GM12878 (cell line): ENCODE results near the gene ANXA4. TPM values are rescaled to one million over a fixed set of nuclear protein-coding genes. Genes with fewer than 3 reads are reported as not detected.

Experiments used
- ATAC-seq: fragments of 200-7000 bp; cut with Tn5 transposase; 3 replicates; pipeline ENCODE4 v1.9.1; 2020; ENCODE audit warnings: mild to moderate bottlenecking, moderate library complexity
- BruUV-seq: library from RNA; stranded (reverse); fragments of 400-500 nt; replicated peaks from 2 replicates; lab custom pipeline; 2021; lab: Mats Ljungman, UMichigan
- CTCF ChIA-PET: fragments of 300-600 bp; sonication (Branson Sonifier 250); formaldehyde crosslinking; extraction: SDS; loops from one replicate; lab custom pipeline; 2021; ENCODE audit warnings: inconsistent platforms; lab: Yijun Ruan, JAX
- POLR2A ChIA-PET: fragments of 350-600 bp; formaldehyde crosslinking; extraction: SDS; loops from one replicate; lab custom pipeline; 2021; ENCODE audit warnings: inconsistent platforms; lab: Charles Lee
- RAD21 ChIA-PET: fragments of 300-600 bp; sonication (Branson Sonifier 250); formaldehyde crosslinking; loops from one replicate; lab custom pipeline; 2023; ENCODE audit warnings: antibody characterized with exemption; ENCODE audit not compliant: unreplicated experiment; lab: Charles Lee
- SMC1A ChIA-PET: fragments of 300-600 bp; sonication (Branson Sonifier 250); formaldehyde crosslinking; loops from one replicate; lab custom pipeline; 2023; ENCODE audit not compliant: unreplicated experiment, uncharacterized antibody; lab: Charles Lee
- DNase-seq: peaks from one replicate; pipeline ENCODE4 v3.0.0-alpha.2; 2011; ENCODE audit warnings: low read depth, low spot score
- FAIRE-seq: peaks from 3 replicates; lab custom pipeline; 2011; peaks lifted over from hg19 to GRCh38; lab: Jason Lieb, UNC
- H2AFZ ChIP-seq: 2 replicates; pipeline ENCODE4 v1.6.0; 2011; ENCODE audit warnings: low read depth, low read length, control low read depth; ENCODE audit not compliant: control insufficient read depth
- H3K27ac ChIP-seq: 2 replicates; pipeline ENCODE4 v1.5.1; 2011; ENCODE audit warnings: control low read depth; ENCODE audit not compliant: control insufficient read depth, insufficient read depth
- H3K27me3 ChIP-seq, 2 experiments: replicated peaks in 1 of 2; 2 replicates each; pipeline versions ENCODE4 v1.6.0 to v1.6.1; 2011; ENCODE audit warnings: low read length in 1 of 2; ENCODE audit not compliant: control insufficient read depth in 2 of 2, insufficient read depth in 2 of 2
- H3K36me3 ChIP-seq, 2 experiments: 2 replicates each; pipeline ENCODE4 v1.5.1; 2011; ENCODE audit warnings: low read length in 1 of 2; ENCODE audit not compliant: control insufficient read depth in 2 of 2, insufficient read depth in 2 of 2
- H3K4me1 ChIP-seq: 2 replicates; pipeline ENCODE4 v1.6.1; 2011; ENCODE audit warnings: mild to moderate bottlenecking, low read length, moderate library complexity, mixed read lengths; ENCODE audit not compliant: control insufficient read depth, insufficient read depth
- H3K4me2 ChIP-seq: 2 replicates; pipeline ENCODE4 v1.6.0; 2011; ENCODE audit warnings: control low read depth; ENCODE audit not compliant: control insufficient read depth, insufficient read depth
- H3K4me3 ChIP-seq: fragments of 200-600 bp; sonication (generic); 2 replicates; pipeline ENCODE4 v1.5.1; 2016
- H3K79me2 ChIP-seq: 2 replicates; pipeline ENCODE4 v1.6.0; 2011; ENCODE audit warnings: low read length; ENCODE audit not compliant: control insufficient read depth, insufficient read depth
- H3K9ac ChIP-seq: 2 replicates; pipeline ENCODE4 v1.8.0; 2011; ENCODE audit warnings: low read length, control low read depth, mixed read lengths; ENCODE audit not compliant: control insufficient read depth, insufficient read depth
- H3K9me3 ChIP-seq: replicated peaks from 3 replicates; pipeline ENCODE4 v1.5.1; 2011; ENCODE audit warnings: mild to moderate bottlenecking, low read length; ENCODE audit not compliant: control insufficient read depth, insufficient read depth
- H4K20me1 ChIP-seq: 2 replicates; pipeline ENCODE4 v1.6.0; 2011; ENCODE audit not compliant: control insufficient read depth, insufficient read depth
- BACH1 ChIP-seq: fragments of 450-650 bp; IDR thresholded peaks from 2 replicates; pipeline ENCODE4 v1.6.1; 2017; ENCODE audit warnings: mild to moderate bottlenecking, borderline replicate concordance
- EED ChIP-seq: sonication (generic); IDR thresholded peaks from 2 replicates; pipeline ENCODE4 v1.6.1; 2016; ENCODE audit warnings: antibody characterized with exemption, low read depth
- ETV6 ChIP-seq, 2 experiments: fragments of 450-650 bp in 1 of 2; IDR thresholded peaks in 1 of 2; conservative IDR thresholded peaks in 1 of 2; 2 replicates each; pipeline ENCODE4 v1.6.1; 2014; ENCODE audit warnings: antibody characterized with exemption in 1 of 2, borderline replicate concordance in 1 of 2, low read depth in 1 of 2, mild to moderate bottlenecking in 1 of 2, moderate library complexity in 1 of 2
- KDM1A ChIP-seq: fragments of 200-600 bp; sonication (generic); IDR thresholded peaks from 2 replicates; pipeline ENCODE4 v1.6.1; 2016; ENCODE audit warnings: borderline replicate concordance
- LARP7 ChIP-seq: fragments of 450-650 bp; IDR thresholded peaks from 2 replicates; pipeline ENCODE4 v1.6.1; 2017; ENCODE audit warnings: mild to moderate bottlenecking
- NFYA ChIP-seq: IDR thresholded peaks from 2 replicates; pipeline ENCODE4 v1.6.1; 2011; ENCODE audit warnings: low read depth, mild to moderate bottlenecking, low read length, improper control_type of control experiment, borderline replicate concordance
- RAD21 ChIP-seq: IDR thresholded peaks from 2 replicates; pipeline ENCODE4 v1.6.1; 2011; ENCODE audit warnings: mild to moderate bottlenecking, low read depth, low read length, moderate library complexity; ENCODE audit not compliant: insufficient read depth
- RFX5 ChIP-seq: IDR thresholded peaks from 2 replicates; pipeline ENCODE4 v1.6.1; 2011; ENCODE audit warnings: low read depth, low read length, improper control_type of control experiment
- TAF1 ChIP-seq: IDR thresholded peaks from 2 replicates; pipeline ENCODE4 v1.6.1; 2011; ENCODE audit warnings: mild to moderate bottlenecking, low read depth, low read length, borderline replicate concordance
- WGBS: methylation state at CpG from one replicate; pipeline ENCODE4 v1.1.6; 2016; ENCODE audit warnings: low lambda C conversion rate; ENCODE audit not compliant: insufficient replicate concordance, insufficient coverage; ENCODE audit errors: missing lambda C conversion rate; 5-methylcytosine and 5-hydroxymethylcytosine counted together
- in situ Hi-C: fragments of 300-500 bp; cut with MboI; formaldehyde crosslinking; loops from 9 replicates; pipeline ENCODE4 v1.14.3; 2018; ENCODE audit warnings: mixed read lengths
- intact Hi-C: fragments of 100-400 bp; cut with micrococcal nuclease; formaldehyde crosslinking; loops from one replicate; pipeline ENCODE4 v1.14.2; 2022; ENCODE audit not compliant: unreplicated experiment
- polyA plus RNA-seq, 11 experiments: library from polyadenylated mRNA; depleted of rRNA in 4 of 11; unstranded in 6 of 11; stranded (reverse) in 5 of 11; fragments of >200 nt; fragmentation: Nextera tagmentation in 4 of 11; fragmentation: Illumina TruSeq in 1 of 11; extraction: Ambion mirVana in 4 of 11; extraction: Trizol in 1 of 11; gene quantifications; 1 replicate in 1 of 11; 2 replicates in 10 of 11; pipeline versions ENCODE4 v1.2.1 to v1.2.3, GENCODE V29; 2011 to 2016; ENCODE audit warnings: inconsistent platforms in 2 of 11, missing spikeins in 2 of 11, low read depth in 1 of 11
- total RNA-seq, 4 experiments: library from RNA; depleted of rRNA in 3 of 4; stranded (reverse); fragments of >200 nt in 3 of 4; fragmentation: Illumina TruSeq in 1 of 4; extraction: Trizol in 1 of 4; gene quantifications; 2 replicates each; pipeline versions ENCODE4 v1.2.1 to v1.2.3, GENCODE V29; 2013 to 2021
- TF ChIP-seq, protein P1 (sequence below): IDR thresholded peaks from 2 replicates; pipeline ENCODE4 v1.6.1; 2011; ENCODE audit warnings: mild to moderate bottlenecking, low read depth, low read length, moderate library complexity; ENCODE audit not compliant: insufficient replicate concordance
- TF ChIP-seq, protein P2 (sequence below): IDR thresholded peaks from 2 replicates; pipeline ENCODE4 v1.6.1; 2011; ENCODE audit warnings: borderline replicate concordance, low read depth, mild to moderate bottlenecking, moderate library complexity, low read length; ENCODE audit not compliant: insufficient read depth, poor library complexity, severe bottlenecking

Gene ANXA4
- total and polyA plus RNA-seq, 10 of the 15 experiments (the other 5 are each of a cell fraction or from before 2014, with no cell fraction given): 16.3 to 97.2 (median 71.0) TPM

DNA sequence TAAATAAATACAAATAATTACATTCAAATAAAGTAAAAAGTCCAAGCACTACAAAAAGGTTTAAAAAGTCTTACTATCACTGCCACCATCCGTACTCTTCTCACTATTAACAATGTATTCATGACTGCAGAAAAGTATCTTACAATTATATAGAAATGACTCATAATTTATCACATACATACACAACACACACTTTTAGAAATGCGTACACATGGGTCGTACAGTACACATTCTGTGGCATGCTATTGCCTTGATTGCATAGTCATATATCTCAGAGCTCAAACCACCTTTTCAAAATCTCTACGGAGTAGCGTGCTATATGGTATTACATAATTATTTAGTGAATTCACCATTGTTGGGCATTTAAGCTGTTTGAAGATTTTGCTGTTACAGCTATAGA lies 41.6 kb upstream of the ANXA4 start:
- no peak overlapping the region for H3K4me2 ChIP-seq
- CTCF ChIA-PET: interaction anchor here (1.2 kb wide), 1 partner anchor 134 kb away, joined by 4 read pairs; no protein-coding TSS in a partner anchor
- 82% methylated on average over 5 of the region's 5 CpGs for WGBS
- no peak for FAIRE-seq
- no peaks in the 10 kb centered on the region for H3K36me3 ChIP-seq
- H2AFZ ChIP-seq: no peak overlapping the region
- TF ChIP-seq KDM1A (no peak), RAD21 (no peak), NFYA (no peak), LARP7 (no peak), BACH1 (no peak), EED (no peak), RFX5 (no peak), TAF1 (no peak), ETV6 (conservative IDR thresholded peaks at IDR 0.05 in 1 of 2, IDR thresholded peaks at IDR 0.05 in 1 of 2; ENCODE audit: borderline replicate concordance in 1 of 2, low read depth in 1 of 2) (no peak)
- TF ChIP-seq, protein P1, sequence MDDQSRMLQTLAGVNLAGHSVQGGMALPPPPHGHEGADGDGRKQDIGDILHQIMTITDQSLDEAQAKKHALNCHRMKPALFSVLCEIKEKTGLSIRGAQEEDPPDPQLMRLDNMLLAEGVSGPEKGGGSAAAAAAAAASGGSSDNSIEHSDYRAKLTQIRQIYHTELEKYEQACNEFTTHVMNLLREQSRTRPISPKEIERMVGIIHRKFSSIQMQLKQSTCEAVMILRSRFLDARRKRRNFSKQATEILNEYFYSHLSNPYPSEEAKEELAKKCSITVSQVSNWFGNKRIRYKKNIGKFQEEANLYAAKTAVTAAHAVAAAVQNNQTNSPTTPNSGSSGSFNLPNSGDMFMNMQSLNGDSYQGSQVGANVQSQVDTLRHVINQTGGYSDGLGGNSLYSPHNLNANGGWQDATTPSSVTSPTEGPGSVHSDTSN: no peak
- TF ChIP-seq, protein P2, sequence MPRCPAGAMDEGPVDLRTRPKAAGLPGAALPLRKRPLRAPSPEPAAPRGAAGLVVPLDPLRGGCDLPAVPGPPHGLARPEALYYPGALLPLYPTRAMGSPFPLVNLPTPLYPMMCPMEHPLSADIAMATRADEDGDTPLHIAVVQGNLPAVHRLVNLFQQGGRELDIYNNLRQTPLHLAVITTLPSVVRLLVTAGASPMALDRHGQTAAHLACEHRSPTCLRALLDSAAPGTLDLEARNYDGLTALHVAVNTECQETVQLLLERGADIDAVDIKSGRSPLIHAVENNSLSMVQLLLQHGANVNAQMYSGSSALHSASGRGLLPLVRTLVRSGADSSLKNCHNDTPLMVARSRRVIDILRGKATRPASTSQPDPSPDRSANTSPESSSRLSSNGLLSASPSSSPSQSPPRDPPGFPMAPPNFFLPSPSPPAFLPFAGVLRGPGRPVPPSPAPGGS: no peak
- no TSS peak for BruUV-seq
- RAD21 ChIA-PET: interaction anchor here (2.5 kb wide), 1 partner anchor 55 kb away, joined by 5 read pairs; no protein-coding TSS in a partner anchor
- POLR2A ChIA-PET: interaction anchor here (0.7 kb wide), 1 partner anchor 86 kb away, joined by 3 read pairs; no protein-coding TSS in a partner anchor
- SMC1A ChIA-PET: interaction anchor here (1.1 to 1.5 kb wide), 2 partner anchors 56 to 139 kb away, joined by 3 to 4 read pairs; no protein-coding TSS in a partner anchor
- no peak overlapping the region for H3K9ac ChIP-seq
- DNase-seq: no peak
- H4K20me1 ChIP-seq: no peaks in the 10 kb centered on the region
- intact Hi-C loops: no loop called here
- no peak overlapping the region for H3K4me3 ChIP-seq
- H3K4me1 ChIP-seq: no peaks in the 10 kb centered on the region; the same call in 1 of the 2 replicates
- H3K27ac ChIP-seq: no peak overlapping the region
- H3K79me2 ChIP-seq: no peaks in the 10 kb centered on the region
- in situ Hi-C loops: loop anchor here (25.0 kb wide), 1 partner anchor 688 kb away; the partner anchor contains the start of gene ANTXR1
- no peaks in the 10 kb centered on the region for H3K9me3 ChIP-seq
- ATAC-seq: no peak
- no peaks in the 10 kb centered on the region for H3K27me3 ChIP-seq
